Midbrain (tissue), 1 donor: ENCODE data around the gene SCAMP1.
"Not testable (repeated sequence)": the region's sequence is repeated elsewhere in the genome, so short reads cannot be mapped to it uniquely, and the experiment has no call there.

Experiments
- DNase-seq: peaks from one replicate; lab custom pipeline; 2025; lab: John Stamatoyannopoulos, UW

SCAMP1 gene, protein sequence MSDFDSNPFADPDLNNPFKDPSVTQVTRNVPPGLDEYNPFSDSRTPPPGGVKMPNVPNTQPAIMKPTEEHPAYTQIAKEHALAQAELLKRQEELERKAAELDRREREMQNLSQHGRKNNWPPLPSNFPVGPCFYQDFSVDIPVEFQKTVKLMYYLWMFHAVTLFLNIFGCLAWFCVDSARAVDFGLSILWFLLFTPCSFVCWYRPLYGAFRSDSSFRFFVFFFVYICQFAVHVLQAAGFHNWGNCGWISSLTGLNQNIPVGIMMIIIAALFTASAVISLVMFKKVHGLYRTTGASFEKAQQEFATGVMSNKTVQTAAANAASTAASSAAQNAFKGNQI

DNA sequence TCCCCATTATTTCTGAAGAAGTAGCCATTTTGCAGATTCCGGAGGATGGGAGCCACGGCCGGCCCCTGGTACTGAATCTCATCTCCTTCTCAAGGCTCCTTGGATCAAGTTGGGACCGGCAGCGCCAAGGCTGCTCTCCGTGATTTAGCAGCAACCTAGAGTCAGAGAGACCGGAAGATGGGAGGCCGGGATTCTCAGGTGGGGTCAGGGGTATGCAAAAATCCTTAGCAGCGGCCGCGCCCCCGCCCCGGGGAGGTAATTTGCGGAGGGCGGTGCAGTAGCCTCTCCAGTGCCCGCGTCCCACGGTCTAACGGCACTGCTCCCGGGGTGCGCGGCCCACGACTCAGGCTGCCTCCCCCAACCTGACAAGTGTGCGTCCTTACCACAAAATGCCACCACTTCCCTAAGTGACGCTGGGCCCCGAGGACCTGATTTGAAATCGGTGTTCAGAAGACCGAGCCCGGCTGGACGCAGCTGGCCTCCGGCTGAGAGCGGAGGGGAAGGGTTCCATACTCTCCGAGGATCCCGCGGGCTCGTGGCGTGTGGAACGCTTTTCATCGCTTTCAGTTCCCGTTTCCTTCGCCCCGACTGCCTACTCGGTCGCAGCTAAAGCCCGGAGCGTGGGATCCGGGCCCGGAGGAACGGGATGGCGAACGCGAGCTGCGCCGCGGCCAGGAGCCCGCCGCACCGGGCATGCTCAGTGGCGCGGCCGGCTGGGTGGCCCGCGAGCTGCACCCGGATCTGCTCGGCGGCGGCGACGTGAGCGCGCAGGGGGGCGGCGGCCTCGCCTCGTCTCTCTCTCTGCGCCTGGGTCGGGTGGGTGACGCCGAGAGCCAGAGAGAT, at the start of gene SCAMP1:
Gene SCAMP1 (plus strand): TSS at position 787 of the 843 bp plus-strand sequence. CDS start 55 bp downstream, at position 842.
- peak; percentile 91 for DNase-seq

- no peak for DNase-seq
These were observed 42.9 kb upstream of the SCAMP1 start for GRCh38 chr5:78317515-78317914.

GRCh38 chr5:78318337-78318736, 42.1 kb upstream of the SCAMP1 start:
- DNase-seq = no peak

GRCh38 chr5:78320401-78320800, 40.0 kb upstream of the SCAMP1 start:
- DNase-seq = peak; percentile 39

DNA sequence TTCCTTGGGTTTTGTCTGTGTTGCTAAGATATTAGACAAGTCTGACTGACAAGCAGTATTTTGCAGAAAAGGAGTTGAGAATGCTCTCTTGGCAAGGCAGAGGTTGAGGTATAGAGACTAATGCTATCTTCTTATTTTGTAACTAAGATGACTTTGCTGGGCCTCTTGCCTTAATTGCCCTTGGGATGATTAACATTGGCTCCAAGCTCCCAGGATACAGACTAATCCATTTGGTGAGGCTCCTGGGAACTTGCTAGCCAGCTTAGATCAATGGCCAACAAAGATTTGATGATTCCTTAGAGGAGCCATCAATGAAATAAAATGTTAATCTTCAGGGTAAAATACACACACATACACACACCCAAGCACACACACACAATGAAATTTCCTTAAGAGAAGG, 37.2 kb upstream of the SCAMP1 start:
- DNase-seq = no peak

- no peak for DNase-seq
These were observed 33.5 kb upstream of the SCAMP1 start for GRCh38 chr5:78326930-78327329.

- DNase-seq = no peak
These were observed 32.5 kb upstream of the SCAMP1 start for GRCh38 chr5:78327761-78328510.

DNA sequence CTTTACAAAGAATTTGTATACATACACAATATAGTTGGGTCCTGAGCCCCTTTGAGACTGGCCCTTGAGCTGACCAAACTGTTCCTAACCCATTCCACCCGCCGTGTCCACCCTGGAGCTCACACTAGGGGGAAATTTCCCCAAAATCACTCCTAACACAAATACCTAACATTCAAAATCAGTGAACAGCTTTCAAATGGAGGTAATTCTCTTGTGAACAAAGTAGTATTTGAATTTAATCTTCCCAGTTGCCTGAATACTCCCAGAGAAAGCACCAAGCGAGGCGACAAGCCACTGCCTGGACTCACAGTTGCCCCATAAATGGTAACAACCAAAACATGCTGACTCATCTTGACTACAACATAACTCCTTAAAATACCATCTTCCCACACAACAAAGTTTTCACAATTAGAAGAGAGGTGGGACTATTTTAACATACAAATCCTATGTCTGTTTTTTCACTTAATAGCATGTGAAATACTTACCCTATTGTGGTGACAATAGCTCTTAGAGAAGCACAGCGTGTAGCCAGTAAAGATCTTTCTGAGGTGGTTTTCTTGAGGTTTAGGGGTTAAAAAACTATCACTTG, 31.7 kb upstream of the SCAMP1 start:
- DNase-seq = no peak

DNA sequence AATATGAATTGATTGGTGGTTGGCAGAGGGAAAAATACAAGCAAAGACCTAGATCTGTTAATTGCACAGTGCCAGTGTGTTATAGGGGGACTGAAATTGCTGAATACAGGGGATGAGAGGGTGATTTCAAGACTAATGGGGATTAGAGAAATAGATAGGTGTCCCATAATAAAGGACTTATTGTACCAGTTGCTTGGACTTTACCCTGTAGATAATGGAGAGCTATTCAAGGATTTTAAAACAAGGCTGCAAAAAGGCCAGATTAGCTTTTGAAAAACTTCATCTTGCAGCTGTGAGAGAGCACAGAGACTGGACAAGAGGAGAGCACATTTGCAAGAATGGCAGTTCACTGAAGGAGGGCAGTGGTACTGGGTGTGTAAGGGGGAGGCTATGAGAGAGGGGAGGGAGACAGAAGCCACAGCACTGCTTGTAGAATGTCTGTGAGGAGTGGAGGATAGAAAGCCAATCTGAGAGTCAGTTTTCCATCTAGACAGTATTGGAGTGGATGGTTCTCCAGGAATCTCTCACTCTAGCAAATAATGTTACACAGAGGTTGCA, 28.8 kb upstream of the SCAMP1 start:
- no peak for DNase-seq

GRCh38 chr5:78334811-78335210, 25.6 kb upstream of the SCAMP1 start:
- no peak for DNase-seq

GRCh38 chr5:78335976-78336375, 24.4 kb upstream of the SCAMP1 start:
- DNase-seq = no peak

GRCh38 chr5:78336698-78337097, 23.7 kb upstream of the SCAMP1 start:
- no peak for DNase-seq

DNA sequence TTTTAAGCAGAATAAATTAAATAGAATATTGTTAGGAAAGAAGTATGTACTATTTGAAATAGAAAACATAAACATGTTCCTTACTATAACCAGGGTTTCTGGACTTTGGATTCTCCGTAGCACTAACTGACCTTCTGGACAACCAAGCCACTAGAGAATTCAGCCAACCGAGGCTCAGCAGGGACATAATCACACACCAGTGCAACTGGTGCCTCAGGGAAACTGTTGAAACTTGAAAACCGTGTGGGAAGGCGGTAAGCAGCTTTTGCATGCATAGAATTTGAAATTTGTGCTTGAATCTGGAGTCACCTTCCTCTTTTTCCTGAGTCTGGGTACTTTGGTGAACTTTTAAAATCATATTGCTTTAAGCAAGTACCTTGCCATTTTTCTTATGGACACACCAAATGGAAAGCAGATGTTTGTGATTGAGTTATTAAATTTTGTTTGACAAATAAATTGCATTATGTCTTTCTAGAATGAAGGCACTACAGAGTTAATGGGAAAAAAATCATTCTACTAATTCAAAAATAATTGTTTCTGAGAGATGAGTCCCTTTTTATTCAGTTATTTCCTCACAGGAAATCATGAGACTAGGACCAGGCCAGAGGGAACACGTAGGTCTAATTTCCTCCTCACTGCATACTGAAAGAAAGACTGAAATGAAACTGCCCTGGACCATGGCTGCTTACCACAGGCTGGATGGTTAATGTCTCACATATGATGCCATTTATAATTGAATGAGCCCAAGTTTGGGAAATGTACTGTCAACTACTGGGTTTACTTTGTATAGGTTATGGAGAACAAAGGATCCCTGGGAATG, 20.6 kb upstream of the SCAMP1 start:
- DNase-seq = no peak

- no peak for DNase-seq
These were observed 19.0 kb upstream of the SCAMP1 start for GRCh38 chr5:78341440-78341839.

DNA sequence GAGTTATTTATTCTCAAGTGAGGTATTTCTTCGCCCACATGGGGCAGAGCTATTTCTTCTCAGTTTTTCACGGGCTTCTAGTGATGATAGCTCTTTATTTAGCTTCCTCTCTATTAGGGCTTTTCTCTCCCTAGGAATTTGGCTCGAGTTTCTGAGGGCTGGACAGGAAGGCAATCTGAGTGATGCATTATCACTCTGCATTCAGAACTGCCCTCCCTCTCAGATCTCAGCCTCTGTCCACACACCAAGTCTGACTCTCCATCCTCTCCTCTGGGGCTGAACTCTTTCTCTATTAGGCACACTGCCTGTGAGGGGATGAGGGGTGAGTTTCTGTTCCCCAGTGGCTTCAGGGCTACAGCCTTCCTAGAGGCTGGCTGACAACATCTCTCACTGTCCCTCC, 14.9 kb upstream of the SCAMP1 start:
- no peak for DNase-seq

DNA sequence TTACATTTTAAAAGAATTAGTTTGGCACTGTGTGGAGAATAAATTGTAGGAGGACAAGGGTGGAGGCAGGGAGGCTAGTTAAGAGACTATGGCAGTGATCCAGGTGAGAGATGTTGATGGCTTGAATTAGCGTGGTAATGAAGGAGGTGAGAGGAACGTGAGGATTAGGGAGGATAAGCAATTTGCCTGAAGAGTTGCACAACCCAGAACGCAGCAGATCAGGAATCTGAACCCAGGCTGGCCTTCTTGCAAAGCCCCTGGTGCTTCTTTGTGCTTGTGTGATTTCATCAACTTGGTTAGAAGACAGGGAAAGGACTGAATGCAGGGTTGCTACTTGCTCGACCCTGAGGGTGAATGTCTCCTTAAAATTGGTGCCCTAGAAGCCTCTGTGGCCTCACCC, 6.9 kb upstream of the SCAMP1 start:
- no peak for DNase-seq

GRCh38 chr5:78354066-78354670, 6.2 kb upstream of the SCAMP1 start:
- DNase-seq = no peak

DNA sequence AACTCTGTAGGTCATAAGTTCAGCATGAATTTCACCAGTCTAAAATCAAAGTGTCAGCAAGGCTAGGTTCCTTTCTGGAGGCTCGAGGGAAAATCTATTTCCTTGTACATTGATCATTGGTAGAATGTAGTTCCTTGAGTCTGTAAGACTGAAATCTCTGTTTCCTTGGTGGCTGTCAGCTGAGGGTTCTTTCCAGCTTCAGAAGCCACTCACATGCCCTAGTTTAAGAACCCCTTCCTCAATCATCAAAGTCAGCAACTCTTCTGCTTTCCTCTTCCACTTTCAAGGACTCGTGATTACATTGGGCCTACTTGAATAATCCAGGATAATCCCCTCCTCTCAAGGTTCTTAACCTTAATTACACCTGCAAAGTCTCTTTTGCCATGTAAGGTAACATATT, 4.9 kb upstream of the SCAMP1 start:
- DNase-seq = no peak

DNA sequence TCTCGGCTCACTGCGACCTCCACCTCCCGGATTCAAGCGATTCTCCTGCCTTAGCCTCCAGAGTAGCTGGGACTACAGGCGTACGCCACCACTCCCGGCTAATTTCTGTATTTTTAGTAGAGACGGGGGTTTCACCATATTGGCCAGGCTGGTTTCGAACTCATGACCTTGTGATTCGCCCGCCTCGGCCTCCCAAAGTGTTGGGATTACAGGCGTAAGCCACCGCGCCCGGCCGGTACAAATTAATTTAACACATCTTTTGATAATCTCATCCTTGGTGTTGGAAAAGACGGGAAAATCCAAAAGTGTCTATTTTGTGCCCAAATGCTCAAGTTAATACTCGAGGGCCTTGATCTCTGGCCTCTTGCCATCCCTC, 974 bp upstream of the SCAMP1 start:
- not testable (repeated sequence) for DNase-seq

DNA sequence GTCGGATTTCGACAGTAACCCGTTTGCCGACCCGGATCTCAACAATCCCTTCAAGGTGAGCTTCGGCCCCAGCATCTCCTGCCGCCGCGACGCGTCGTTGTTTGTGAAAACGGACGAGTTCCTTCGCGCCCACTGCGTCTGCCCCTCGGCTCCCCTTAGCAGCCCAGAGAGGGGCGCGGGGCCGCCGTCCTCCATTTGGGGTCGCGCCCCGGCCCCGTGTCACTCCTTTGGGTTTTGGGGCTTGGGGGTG, 182 bp downstream of the SCAMP1 start:
- no peak for DNase-seq
